Measurements from ENCODE around the gene POMT1. TPM values are rescaled to one million over a fixed set of nuclear protein-coding genes. Genes with fewer than 3 reads are reported as not detected.

The POMT1 gene
- total and polyA plus RNA-seq, 2 of the 8 experiments (the other 6 are each of a cell fraction or from before 2014, with no cell fraction given), result 22.3 to 33.2 TPM

DNA sequence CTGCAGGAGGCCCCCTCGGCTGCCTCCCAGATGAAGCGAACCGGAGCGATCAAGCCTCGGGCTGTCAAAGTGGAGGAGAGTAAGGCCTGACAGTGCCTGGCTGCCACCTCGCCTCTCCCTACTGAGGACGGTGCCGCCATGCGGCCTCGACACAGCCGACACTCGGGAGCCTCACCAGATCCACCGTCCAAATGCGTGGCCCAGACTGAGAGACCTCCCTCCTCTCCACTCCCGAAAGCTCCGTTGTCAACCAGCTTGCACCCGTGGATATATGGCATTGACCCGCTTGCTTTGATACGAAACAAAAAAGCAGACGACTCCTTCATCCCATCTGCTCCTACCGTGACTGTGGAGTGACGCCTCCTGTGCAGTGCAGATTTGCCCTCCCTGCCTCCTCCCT lies 6.9 kb upstream of the POMT1 start:
- peaks cover 8 to 17% of the 10 kb centered on the region in 2 experiments for H4K20me1 ChIP-seq (replicated peaks in 1 of 2; ENCODE audit: control insufficient read depth in 1 of 2, insufficient read depth in 2 of 2, low read length in 2 of 2)
- no peaks in the 10 kb centered on the region for H3K27me3 ChIP-seq (replicated peaks in 1 of 4; ENCODE audit: control insufficient read depth in 3 of 4, extremely low read depth in 1 of 4, insufficient read depth in 3 of 4, low read length in 3 of 4)
- H3K23me2 ChIP-seq (ENCODE audit: low read depth, low read length), result no peaks in the 10 kb centered on the region
- ChIA-PET CTCF (ENCODE audit: partially characterized antibody) (interaction anchor here (0.6 to 3.0 kb wide), 7 partner anchors 8 to 165 kb away, joined by 3 to 14 read pairs (median 4); no protein-coding TSS in a partner anchor), POLR2A (ENCODE audit: partially characterized antibody) (interaction anchor here (1.0 kb wide), 1 partner anchor 29 kb away, joined by 3 read pairs; no protein-coding TSS in a partner anchor)
- H3K9me3 ChIP-seq (ENCODE audit: insufficient read depth in 2 of 2, low read depth in 1 of 2, low read length in 1 of 2), result no peaks in the 10 kb centered on the region
- no peak overlapping the region for H4K8ac ChIP-seq (ENCODE audit: extremely low read depth, insufficient read depth, low read length)
- no peak overlapping the region for H2BK5ac ChIP-seq (ENCODE audit: low read depth, low read length)
- FAIRE-seq, result no peak
- no peak for DNase-seq (ENCODE audit: low read depth in 1 of 2, low spot score in 2 of 2)
- H4K91ac ChIP-seq (replicated peaks; ENCODE audit: insufficient read length, low read length), result no peak overlapping the region
- no peak overlapping the region for H3K27ac ChIP-seq (ENCODE audit: low read depth, low read length)
- H3K9ac ChIP-seq (replicated peaks in 1 of 4; ENCODE audit: extremely low read depth in 1 of 4, low read depth in 3 of 4, low read length in 3 of 4), result no peak overlapping the region
- H3K4me1 ChIP-seq (replicated peaks in 1 of 4; ENCODE audit: control insufficient read depth in 3 of 4, insufficient read depth in 4 of 4, low read length in 3 of 4), result no peaks in the 10 kb centered on the region
- H3K18ac ChIP-seq (ENCODE audit: extremely low read depth, low read length), result no peak overlapping the region
- H3K4ac ChIP-seq (replicated peaks; ENCODE audit: insufficient read length, low read depth, low read length), result no peak overlapping the region
- H2BK120ac ChIP-seq (replicated peaks; ENCODE audit: low read depth, low read length), result no peak overlapping the region
- peaks cover 63 to 83% (median 79%) of the 10 kb centered on the region in 4 experiments for H3K36me3 ChIP-seq (ENCODE audit: control insufficient read depth in 2 of 4, insufficient read depth in 4 of 4, low read length in 3 of 4)
- no peaks in the 10 kb centered on the region; a peak in 1 of 4 replicates for H3K79me2 ChIP-seq (ENCODE audit: control insufficient read depth in 1 of 2, insufficient read depth in 2 of 2, low read length in 2 of 2)
- H3K79me1 ChIP-seq (ENCODE audit: low read depth, low read length), result peaks cover 2% of the 10 kb centered on the region
- no peak overlapping the region for H3K14ac ChIP-seq (ENCODE audit: insufficient read length)
- H3K23ac ChIP-seq (ENCODE audit: insufficient read length), result no peak overlapping the region
- WGBS, 2 experiments (ENCODE audit: extremely low coverage in 1 of 2, insufficient coverage in 1 of 2, insufficient read length in 1 of 2, insufficient replicate concordance in 2 of 2, low coverage in 1 of 2, low lambda C conversion rate in 2 of 2, missing lambda C conversion rate in 1 of 2), result 91% methylated on average over 22 of the region's 22 CpGs; no CpG with 5 or more reads in 1 of the 2 experiments
- no peak overlapping the region for H2AFZ ChIP-seq (ENCODE audit: low read length)
- no peak overlapping the region for H3K56ac ChIP-seq (replicated peaks; ENCODE audit: insufficient read length, low read depth, low read length)
- no peak overlapping the region for H2BK15ac ChIP-seq (ENCODE audit: low read length)
- no peak overlapping the region for H3K4me2 ChIP-seq (ENCODE audit: insufficient read depth in 1 of 2, low read depth in 2 of 2, low read length in 2 of 2)
- no peak overlapping the region for H4K5ac ChIP-seq (ENCODE audit: insufficient read length, low read depth, low read length)
- no peak overlapping the region for H3K4me3 ChIP-seq (ENCODE audit: extremely low read depth in 1 of 4, insufficient read depth in 2 of 4, low read depth in 3 of 4, low read length in 4 of 4)
- H2BK20ac ChIP-seq (ENCODE audit: low read length), result no peak overlapping the region
- no peak overlapping the region for H2BK12ac ChIP-seq (ENCODE audit: low read depth, low read length)
- no peak overlapping the region for H2AK5ac ChIP-seq (ENCODE audit: low read depth, low read length)
- TF ChIP-seq JUND (IDR thresholded peaks at IDR 0.05; ENCODE audit: low read length), result no peak
- no peak for TF ChIP-seq KDM4A (IDR thresholded peaks at IDR 0.05; ENCODE audit: low read depth, low read length, severe bottlenecking)
- no peak for TF ChIP-seq EZH2 (IDR thresholded peaks at IDR 0.05; ENCODE audit: low read depth, low read length, severe bottlenecking)
- TF ChIP-seq SIN3A (conservative IDR thresholded peaks at IDR 0.05 in 1 of 2, IDR thresholded peaks at IDR 0.05 in 1 of 2; ENCODE audit: low read depth in 1 of 2, low read length in 2 of 2), result no peak
- no peak for TF ChIP-seq GTF2F1 (IDR thresholded peaks at IDR 0.05; ENCODE audit: borderline replicate concordance, low read depth, low read length)
- no peak for TF ChIP-seq RFX5 (IDR thresholded peaks at IDR 0.05; ENCODE audit: borderline replicate concordance, low read depth, low read length)
- TF ChIP-seq KDM5A (IDR thresholded peaks at IDR 0.05; ENCODE audit: low read length), result no peak
- no peak for TF ChIP-seq POLR2AphosphoS5 (IDR thresholded peaks at IDR 0.05; ENCODE audit: low read depth, low read length)
- TF ChIP-seq CHD1 (IDR thresholded peaks at IDR 0.05; ENCODE audit: low read depth, low read length), result no peak
- TF ChIP-seq TCF12 (IDR thresholded peaks at IDR 0.05; ENCODE audit: low read depth, low read length), result no peak
- TF ChIP-seq TAF1 (IDR thresholded peaks at IDR 0.05; ENCODE audit: low read depth, low read length), result no peak
- TF ChIP-seq, protein P1, sequence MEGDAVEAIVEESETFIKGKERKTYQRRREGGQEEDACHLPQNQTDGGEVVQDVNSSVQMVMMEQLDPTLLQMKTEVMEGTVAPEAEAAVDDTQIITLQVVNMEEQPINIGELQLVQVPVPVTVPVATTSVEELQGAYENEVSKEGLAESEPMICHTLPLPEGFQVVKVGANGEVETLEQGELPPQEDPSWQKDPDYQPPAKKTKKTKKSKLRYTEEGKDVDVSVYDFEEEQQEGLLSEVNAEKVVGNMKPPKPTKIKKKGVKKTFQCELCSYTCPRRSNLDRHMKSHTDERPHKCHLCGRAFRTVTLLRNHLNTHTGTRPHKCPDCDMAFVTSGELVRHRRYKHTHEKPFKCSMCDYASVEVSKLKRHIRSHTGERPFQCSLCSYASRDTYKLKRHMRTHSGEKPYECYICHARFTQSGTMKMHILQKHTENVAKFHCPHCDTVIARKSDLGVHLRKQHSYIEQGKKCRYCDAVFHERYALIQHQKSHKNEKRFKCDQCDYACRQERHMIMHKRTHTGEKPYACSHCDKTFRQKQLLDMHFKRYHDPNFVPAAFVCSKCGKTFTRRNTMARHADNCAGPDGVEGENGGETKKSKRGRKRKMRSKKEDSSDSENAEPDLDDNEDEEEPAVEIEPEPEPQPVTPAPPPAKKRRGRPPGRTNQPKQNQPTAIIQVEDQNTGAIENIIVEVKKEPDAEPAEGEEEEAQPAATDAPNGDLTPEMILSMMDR (IDR thresholded peaks at IDR 0.05; ENCODE audit: control extremely low read depth in 1 of 3, insufficient read depth in 1 of 3, low read depth in 1 of 3, low read length in 3 of 3), result no peak
